WTC11 (cell line): ENCODE data around the gene CELF4. TPM values are rescaled to one million over a fixed set of nuclear protein-coding genes. Genes with fewer than 3 reads are reported as not detected.

Source experiments
- ATF1 ChIP-seq: sonication (generic); formaldehyde crosslinking; IDR thresholded peaks from 2 replicates; pipeline ENCODE4 v1.8.1; 2023; ENCODE audit warnings: mild to moderate bottlenecking, moderate library complexity, missing genetic modification reagents
- ELF4 ChIP-seq: sonication (generic); formaldehyde crosslinking; IDR thresholded peaks from 2 replicates; pipeline ENCODE4 v1.8.1; 2022; ENCODE audit warnings: low read depth, mild to moderate bottlenecking, moderate library complexity, missing genetic modification reagents
- FOXP1 ChIP-seq: sonication (generic); formaldehyde crosslinking; IDR thresholded peaks from 2 replicates; pipeline ENCODE4 v1.8.0; 2022; ENCODE audit warnings: missing genetic modification reagents, mild to moderate bottlenecking, moderate library complexity, borderline replicate concordance
- GTF2I ChIP-seq: fragments of 250-450 bp; sonication (Bioruptor Pico); conservative IDR thresholded peaks from 2 replicates; pipeline ENCODE4 v1.4.0; 2021; ENCODE audit warnings: mild to moderate bottlenecking
- IRF2 ChIP-seq: sonication (generic); formaldehyde crosslinking; IDR thresholded peaks from 2 replicates; pipeline ENCODE4 v1.8.0; 2022; ENCODE audit warnings: low read depth, missing genetic modification reagents, borderline replicate concordance
- JAZF1 ChIP-seq: fragments of 250-450 bp; sonication (Bioruptor Pico); IDR thresholded peaks from 2 replicates; pipeline ENCODE4 v1.9.0; 2021; ENCODE audit warnings: moderate library complexity, mild to moderate bottlenecking, inconsistent platforms
- MLX ChIP-seq: sonication (generic); formaldehyde crosslinking; IDR thresholded peaks from 2 replicates; pipeline ENCODE4 v1.8.1; 2023; ENCODE audit warnings: mild to moderate bottlenecking, missing genetic modification reagents, moderate library complexity
- MYBL2 ChIP-seq: sonication (generic); formaldehyde crosslinking; IDR thresholded peaks from 2 replicates; pipeline ENCODE4 v1.8.1; 2023; ENCODE audit warnings: mild to moderate bottlenecking, moderate library complexity, missing genetic modification reagents
- NR2C2 ChIP-seq: sonication (generic); formaldehyde crosslinking; IDR thresholded peaks from 2 replicates; pipeline ENCODE4 v1.8.0; 2022; ENCODE audit warnings: mild to moderate bottlenecking, missing genetic modification reagents
- PRRX2 ChIP-seq: fragments of 250-450 bp; sonication (Bioruptor Pico); IDR thresholded peaks from 2 replicates; pipeline ENCODE4 v1.8.0; 2021; ENCODE audit warnings: mild to moderate bottlenecking
- SMAD4 ChIP-seq: sonication (generic); formaldehyde crosslinking; IDR thresholded peaks from 2 replicates; pipeline ENCODE4 v1.8.0; 2022; ENCODE audit warnings: mild to moderate bottlenecking, missing genetic modification reagents
- TCF7 ChIP-seq: sonication (generic); formaldehyde crosslinking; IDR thresholded peaks from 2 replicates; pipeline ENCODE4 v1.8.0; 2022; ENCODE audit warnings: mild to moderate bottlenecking, low read depth, missing genetic modification reagents, moderate library complexity
- TEAD4 ChIP-seq: sonication (generic); formaldehyde crosslinking; IDR thresholded peaks from 2 replicates; pipeline ENCODE4 v1.8.0; 2022; ENCODE audit warnings: mild to moderate bottlenecking, missing genetic modification reagents
- TP53 ChIP-seq: sonication (generic); formaldehyde crosslinking; IDR thresholded peaks from 2 replicates; pipeline ENCODE4 v1.8.1; 2023; ENCODE audit warnings: mild to moderate bottlenecking, missing genetic modification reagents
- USF2 ChIP-seq: sonication (generic); formaldehyde crosslinking; IDR thresholded peaks from 2 replicates; pipeline ENCODE4 v1.8.1; 2023; ENCODE audit warnings: mild to moderate bottlenecking, missing genetic modification reagents, moderate library complexity
- ZNF121 ChIP-seq: sonication (generic); formaldehyde crosslinking; IDR thresholded peaks from 2 replicates; pipeline ENCODE4 v1.8.0; 2023; ENCODE audit warnings: missing genetic modification reagents
- ZNF263 ChIP-seq: sonication (generic); formaldehyde crosslinking; IDR thresholded peaks from 2 replicates; pipeline ENCODE4 v1.8.1; 2022; ENCODE audit warnings: low read depth, mild to moderate bottlenecking, moderate library complexity, missing genetic modification reagents
- total RNA-seq: library from RNA; stranded (reverse); gene quantifications from 3 replicates; pipeline ENCODE4 v1.2.3, GENCODE V29; 2021
- TF ChIP-seq, protein P1 (sequence below): sonication (generic); formaldehyde crosslinking; IDR thresholded peaks from 2 replicates; pipeline ENCODE4 v1.8.1; 2022; ENCODE audit warnings: missing genetic modification reagents, borderline replicate concordance
- TF ChIP-seq, protein P2 (sequence below): sonication (generic); formaldehyde crosslinking; IDR thresholded peaks from 2 replicates; pipeline ENCODE4 v1.8.0; 2023; ENCODE audit warnings: mild to moderate bottlenecking, missing genetic modification reagents
- TF ChIP-seq, protein P3 (sequence below): fragments of 250-450 bp; sonication (Bioruptor Pico); IDR thresholded peaks from 2 replicates; pipeline ENCODE4 v1.9.0; 2021; ENCODE audit warnings: mild to moderate bottlenecking, borderline replicate concordance
- TF ChIP-seq, protein P4 (sequence below): fragments of 250-450 bp; sonication (Bioruptor Pico); conservative IDR thresholded peaks from 2 replicates; pipeline ENCODE4 v1.9.0; 2021; ENCODE audit warnings: mild to moderate bottlenecking
- TF ChIP-seq, protein P5 (sequence below): fragments of 250-450 bp; sonication (Bioruptor Pico); IDR thresholded peaks from 2 replicates; pipeline ENCODE4 v1.8.0; 2021; ENCODE audit warnings: mild to moderate bottlenecking
- TF ChIP-seq, protein P6 (sequence below): sonication (generic); formaldehyde crosslinking; IDR thresholded peaks from 2 replicates; pipeline ENCODE4 v1.8.1; 2023; ENCODE audit warnings: mild to moderate bottlenecking, missing genetic modification reagents

CELF4 gene
- total RNA-seq, 1 experiment from 2014 or later: 2.9 TPM

DNA sequence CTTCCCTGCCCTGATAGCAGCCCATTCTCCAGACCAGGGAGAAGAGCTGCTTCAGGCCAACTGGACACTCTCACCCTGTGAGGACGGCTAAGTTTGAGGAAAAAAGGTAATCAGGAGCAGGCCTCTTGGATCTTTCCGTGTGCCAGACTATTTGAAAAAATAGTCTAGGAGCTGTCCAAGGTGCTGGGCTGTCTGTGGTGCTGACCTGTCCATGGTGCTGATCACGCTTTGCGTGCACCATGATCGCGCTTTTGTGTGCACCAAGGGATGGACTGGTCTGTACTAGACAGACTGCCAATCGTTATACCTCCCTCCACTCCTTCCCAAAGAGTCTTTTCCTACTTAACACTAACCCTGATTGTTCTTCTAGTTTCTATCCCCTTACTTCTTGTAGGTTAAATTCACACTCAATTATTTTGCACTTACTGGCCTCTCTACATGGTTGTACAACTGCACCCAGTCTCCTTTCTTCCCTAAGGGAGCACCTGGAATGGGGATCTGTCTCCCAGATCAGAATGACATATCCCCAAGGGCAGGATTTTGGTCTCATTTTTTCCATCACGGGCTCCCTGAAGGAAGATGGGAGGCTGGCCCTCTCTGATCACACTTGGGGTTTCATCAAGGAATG lies 295.4 kb downstream of the CELF4 start (continued):
- TF ChIP-seq, protein P1, sequence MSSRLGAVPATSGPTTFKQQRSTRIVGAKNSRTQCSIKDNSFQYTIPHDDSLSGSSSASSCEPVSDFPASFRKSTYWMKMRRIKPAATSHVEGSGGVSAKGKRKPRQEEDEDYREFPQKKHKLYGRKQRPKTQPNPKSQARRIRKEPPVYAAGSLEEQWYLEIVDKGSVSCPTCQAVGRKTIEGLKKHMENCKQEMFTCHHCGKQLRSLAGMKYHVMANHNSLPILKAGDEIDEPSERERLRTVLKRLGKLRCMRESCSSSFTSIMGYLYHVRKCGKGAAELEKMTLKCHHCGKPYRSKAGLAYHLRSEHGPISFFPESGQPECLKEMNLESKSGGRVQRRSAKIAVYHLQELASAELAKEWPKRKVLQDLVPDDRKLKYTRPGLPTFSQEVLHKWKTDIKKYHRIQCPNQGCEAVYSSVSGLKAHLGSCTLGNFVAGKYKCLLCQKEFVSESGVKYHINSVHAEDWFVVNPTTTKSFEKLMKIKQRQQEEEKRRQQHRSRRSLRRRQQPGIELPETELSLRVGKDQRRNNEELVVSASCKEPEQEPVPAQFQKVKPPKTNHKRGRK (CRISPR knock-in tag): peak; percentile 99
- TF ChIP-seq ATF1 (CRISPR knock-in tag) (peak; percentile 100), GTF2I (no peak), USF2 (CRISPR knock-in tag) (peak; percentile 71), PRRX2 (peak; percentile 81; the same call in 1 of the 2 replicates), FOXP1 (CRISPR knock-in tag) (peak; percentile 100), JAZF1 (no peak), TEAD4 (peak; percentile 100), NR2C2 (peak; percentile 88), MYBL2 (CRISPR knock-in tag) (peak; percentile 99), TP53 (peak; percentile 99), ZNF121 (CRISPR knock-in tag) (peak; percentile 98), ELF4 (CRISPR knock-in tag) (peak; percentile 98), ZNF263 (CRISPR knock-in tag) (peak; percentile 86; the same call in 1 of the 2 replicates), SMAD4 (CRISPR knock-in tag) (peak; percentile 100), TCF7 (CRISPR knock-in tag) (peak; percentile 99), IRF2 (CRISPR knock-in tag) (peak; percentile 99), MLX (peak; percentile 99)
- TF ChIP-seq, protein P2, sequence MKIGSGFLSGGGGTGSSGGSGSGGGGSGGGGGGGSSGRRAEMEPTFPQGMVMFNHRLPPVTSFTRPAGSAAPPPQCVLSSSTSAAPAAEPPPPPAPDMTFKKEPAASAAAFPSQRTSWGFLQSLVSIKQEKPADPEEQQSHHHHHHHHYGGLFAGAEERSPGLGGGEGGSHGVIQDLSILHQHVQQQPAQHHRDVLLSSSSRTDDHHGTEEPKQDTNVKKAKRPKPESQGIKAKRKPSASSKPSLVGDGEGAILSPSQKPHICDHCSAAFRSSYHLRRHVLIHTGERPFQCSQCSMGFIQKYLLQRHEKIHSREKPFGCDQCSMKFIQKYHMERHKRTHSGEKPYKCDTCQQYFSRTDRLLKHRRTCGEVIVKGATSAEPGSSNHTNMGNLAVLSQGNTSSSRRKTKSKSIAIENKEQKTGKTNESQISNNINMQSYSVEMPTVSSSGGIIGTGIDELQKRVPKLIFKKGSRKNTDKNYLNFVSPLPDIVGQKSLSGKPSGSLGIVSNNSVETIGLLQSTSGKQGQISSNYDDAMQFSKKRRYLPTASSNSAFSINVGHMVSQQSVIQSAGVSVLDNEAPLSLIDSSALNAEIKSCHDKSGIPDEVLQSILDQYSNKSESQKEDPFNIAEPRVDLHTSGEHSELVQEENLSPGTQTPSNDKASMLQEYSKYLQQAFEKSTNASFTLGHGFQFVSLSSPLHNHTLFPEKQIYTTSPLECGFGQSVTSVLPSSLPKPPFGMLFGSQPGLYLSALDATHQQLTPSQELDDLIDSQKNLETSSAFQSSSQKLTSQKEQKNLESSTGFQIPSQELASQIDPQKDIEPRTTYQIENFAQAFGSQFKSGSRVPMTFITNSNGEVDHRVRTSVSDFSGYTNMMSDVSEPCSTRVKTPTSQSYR (CRISPR knock-in tag): peak; percentile 100
- TF ChIP-seq, protein P3, sequence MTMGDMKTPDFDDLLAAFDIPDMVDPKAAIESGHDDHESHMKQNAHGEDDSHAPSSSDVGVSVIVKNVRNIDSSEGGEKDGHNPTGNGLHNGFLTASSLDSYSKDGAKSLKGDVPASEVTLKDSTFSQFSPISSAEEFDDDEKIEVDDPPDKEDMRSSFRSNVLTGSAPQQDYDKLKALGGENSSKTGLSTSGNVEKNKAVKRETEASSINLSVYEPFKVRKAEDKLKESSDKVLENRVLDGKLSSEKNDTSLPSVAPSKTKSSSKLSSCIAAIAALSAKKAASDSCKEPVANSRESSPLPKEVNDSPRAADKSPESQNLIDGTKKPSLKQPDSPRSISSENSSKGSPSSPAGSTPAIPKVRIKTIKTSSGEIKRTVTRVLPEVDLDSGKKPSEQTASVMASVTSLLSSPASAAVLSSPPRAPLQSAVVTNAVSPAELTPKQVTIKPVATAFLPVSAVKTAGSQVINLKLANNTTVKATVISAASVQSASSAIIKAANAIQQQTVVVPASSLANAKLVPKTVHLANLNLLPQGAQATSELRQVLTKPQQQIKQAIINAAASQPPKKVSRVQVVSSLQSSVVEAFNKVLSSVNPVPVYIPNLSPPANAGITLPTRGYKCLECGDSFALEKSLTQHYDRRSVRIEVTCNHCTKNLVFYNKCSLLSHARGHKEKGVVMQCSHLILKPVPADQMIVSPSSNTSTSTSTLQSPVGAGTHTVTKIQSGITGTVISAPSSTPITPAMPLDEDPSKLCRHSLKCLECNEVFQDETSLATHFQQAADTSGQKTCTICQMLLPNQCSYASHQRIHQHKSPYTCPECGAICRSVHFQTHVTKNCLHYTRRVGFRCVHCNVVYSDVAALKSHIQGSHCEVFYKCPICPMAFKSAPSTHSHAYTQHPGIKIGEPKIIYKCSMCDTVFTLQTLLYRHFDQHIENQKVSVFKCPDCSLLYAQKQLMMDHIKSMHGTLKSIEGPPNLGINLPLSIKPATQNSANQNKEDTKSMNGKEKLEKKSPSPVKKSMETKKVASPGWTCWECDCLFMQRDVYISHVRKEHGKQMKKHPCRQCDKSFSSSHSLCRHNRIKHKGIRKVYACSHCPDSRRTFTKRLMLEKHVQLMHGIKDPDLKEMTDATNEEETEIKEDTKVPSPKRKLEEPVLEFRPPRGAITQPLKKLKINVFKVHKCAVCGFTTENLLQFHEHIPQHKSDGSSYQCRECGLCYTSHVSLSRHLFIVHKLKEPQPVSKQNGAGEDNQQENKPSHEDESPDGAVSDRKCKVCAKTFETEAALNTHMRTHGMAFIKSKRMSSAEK (CRISPR knock-in tag): no peak
- TF ChIP-seq, protein P4, sequence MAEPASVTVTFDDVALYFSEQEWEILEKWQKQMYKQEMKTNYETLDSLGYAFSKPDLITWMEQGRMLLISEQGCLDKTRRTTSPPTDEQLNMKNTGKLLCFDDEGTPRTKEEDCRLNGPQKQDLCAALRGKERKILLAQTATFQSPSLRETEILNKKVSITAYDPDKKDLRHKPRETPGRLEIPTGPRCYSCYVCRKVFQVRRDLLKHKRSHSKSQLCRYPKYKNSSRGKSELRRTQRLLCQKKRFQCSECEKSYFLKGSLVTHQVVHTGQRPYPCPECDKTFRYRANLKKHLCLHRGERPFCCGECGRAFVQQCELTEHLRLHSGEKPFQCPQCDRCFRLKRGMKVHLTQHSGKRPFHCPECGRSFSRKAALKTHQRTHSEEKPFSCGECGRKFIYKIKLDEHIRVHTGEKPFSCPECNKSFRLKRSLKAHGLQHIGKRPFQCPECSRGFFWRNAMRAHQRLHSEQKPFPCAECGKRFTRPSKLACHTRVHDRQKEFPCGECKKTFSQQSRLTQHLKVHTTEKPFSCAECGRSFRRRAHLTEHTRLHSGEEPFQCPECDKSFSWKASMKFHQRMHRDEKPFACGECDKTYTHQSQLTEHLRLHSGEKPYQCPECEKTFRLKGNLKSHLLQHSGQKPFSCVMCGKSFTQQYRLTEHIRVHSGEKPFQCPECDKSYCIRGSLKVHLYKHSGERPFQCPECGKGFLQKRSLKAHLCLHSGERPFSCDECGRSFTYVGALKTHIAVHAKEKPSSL (CRISPR knock-in tag): 0 out of 2 replicates have a peak, but pooled peaks have one; percentile 20
- TF ChIP-seq, protein P5, sequence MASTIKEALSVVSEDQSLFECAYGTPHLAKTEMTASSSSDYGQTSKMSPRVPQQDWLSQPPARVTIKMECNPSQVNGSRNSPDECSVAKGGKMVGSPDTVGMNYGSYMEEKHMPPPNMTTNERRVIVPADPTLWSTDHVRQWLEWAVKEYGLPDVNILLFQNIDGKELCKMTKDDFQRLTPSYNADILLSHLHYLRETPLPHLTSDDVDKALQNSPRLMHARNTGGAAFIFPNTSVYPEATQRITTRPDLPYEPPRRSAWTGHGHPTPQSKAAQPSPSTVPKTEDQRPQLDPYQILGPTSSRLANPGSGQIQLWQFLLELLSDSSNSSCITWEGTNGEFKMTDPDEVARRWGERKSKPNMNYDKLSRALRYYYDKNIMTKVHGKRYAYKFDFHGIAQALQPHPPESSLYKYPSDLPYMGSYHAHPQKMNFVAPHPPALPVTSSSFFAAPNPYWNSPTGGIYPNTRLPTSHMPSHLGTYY (CRISPR knock-in tag): peak; percentile 80; the same call in 1 of the 2 replicates
- TF ChIP-seq, protein P6, sequence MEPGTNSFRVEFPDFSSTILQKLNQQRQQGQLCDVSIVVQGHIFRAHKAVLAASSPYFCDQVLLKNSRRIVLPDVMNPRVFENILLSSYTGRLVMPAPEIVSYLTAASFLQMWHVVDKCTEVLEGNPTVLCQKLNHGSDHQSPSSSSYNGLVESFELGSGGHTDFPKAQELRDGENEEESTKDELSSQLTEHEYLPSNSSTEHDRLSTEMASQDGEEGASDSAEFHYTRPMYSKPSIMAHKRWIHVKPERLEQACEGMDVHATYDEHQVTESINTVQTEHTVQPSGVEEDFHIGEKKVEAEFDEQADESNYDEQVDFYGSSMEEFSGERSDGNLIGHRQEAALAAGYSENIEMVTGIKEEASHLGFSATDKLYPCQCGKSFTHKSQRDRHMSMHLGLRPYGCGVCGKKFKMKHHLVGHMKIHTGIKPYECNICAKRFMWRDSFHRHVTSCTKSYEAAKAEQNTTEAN (CRISPR knock-in tag): peak; percentile 100
